ENCODE results near the gene CA10. TPM values are rescaled to one million over a fixed set of nuclear protein-coding genes. Genes with fewer than 3 reads are reported as not detected.

CA10 gene
- total and polyA plus RNA-seq, 9 of the 15 experiments (the other 6 are each of a cell fraction or from before 2014, with no cell fraction given): not detected

GRCh38 chr17:51845776-51846175 lies 312.7 kb downstream of the CA10 start:
- POLR2A ChIA-PET: no interaction called here
- no peak for FAIRE-seq
- no peak for TF ChIP-seq SIN3A (IDR thresholded peaks at IDR 0.05; ENCODE audit: borderline replicate concordance in 2 of 2, control insufficient read depth in 1 of 2, low read depth in 2 of 2, low read length in 2 of 2)
- TF ChIP-seq ZNF217 (CRISPR knock-in tag; IDR thresholded peaks at IDR 0.05): no peak
- TF ChIP-seq MCM2 (IDR thresholded peaks at IDR 0.05; ENCODE audit: low read depth): no peak
- TF ChIP-seq NCOA1 (IDR thresholded peaks at IDR 0.05; ENCODE audit: low read depth): no peak
- no peak for TF ChIP-seq RBM39 (optimal IDR thresholded peaks at IDR 0.05; ENCODE audit: low read depth, low read length)
- no peak for TF ChIP-seq CREM (IDR thresholded peaks at IDR 0.05; ENCODE audit: low read depth)
- TF ChIP-seq, protein P1, sequence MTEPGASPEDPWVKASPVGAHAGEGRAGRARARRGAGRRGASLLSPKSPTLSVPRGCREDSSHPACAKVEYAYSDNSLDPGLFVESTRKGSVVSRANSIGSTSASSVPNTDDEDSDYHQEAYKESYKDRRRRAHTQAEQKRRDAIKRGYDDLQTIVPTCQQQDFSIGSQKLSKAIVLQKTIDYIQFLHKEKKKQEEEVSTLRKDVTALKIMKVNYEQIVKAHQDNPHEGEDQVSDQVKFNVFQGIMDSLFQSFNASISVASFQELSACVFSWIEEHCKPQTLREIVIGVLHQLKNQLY (CRISPR knock-in tag; conservative IDR thresholded peaks at IDR 0.05): no peak
- TF ChIP-seq ZFP36 (IDR thresholded peaks at IDR 0.05; ENCODE audit: low read depth, low read length, partially characterized antibody): no peak
- TF ChIP-seq HMGN3 (IDR thresholded peaks at IDR 0.05; ENCODE audit: borderline replicate concordance, extremely low read depth, insufficient read length, low read depth, low read length): no peak
- TF ChIP-seq CBX5 (IDR thresholded peaks at IDR 0.05; ENCODE audit: borderline replicate concordance, low read depth): no peak
- TF ChIP-seq E2F6 (IDR thresholded peaks at IDR 0.05; ENCODE audit: borderline replicate concordance in 1 of 2, extremely low read depth in 1 of 2, insufficient read depth in 1 of 2, insufficient read length in 1 of 2, low read depth in 1 of 2, low read length in 1 of 2, poor library complexity in 1 of 2, severe bottlenecking in 1 of 2): no peak
- TF ChIP-seq CHCHD3 (CRISPR knock-in tag; IDR thresholded peaks at IDR 0.05): no peak
- intact Hi-C loops (cut with micrococcal nuclease): no loop called here
- Histone ChIP-seq H3K9ac (ENCODE audit: insufficient read depth in 1 of 2, low read depth in 2 of 2, low read length in 2 of 2) (no peak overlapping the region), H3K4me1 (replicated peaks in 1 of 2; ENCODE audit: control insufficient read depth in 2 of 2, insufficient read depth in 2 of 2, low read length in 2 of 2) (no peaks in the 10 kb centered on the region), H3K27ac (ENCODE audit: extremely low read depth, low read depth, low read length) (no peak overlapping the region), H3K79me2 (ENCODE audit: control insufficient read depth, insufficient read depth, low read length) (no peaks in the 10 kb centered on the region), H3K9me3 (replicated peaks; ENCODE audit: control insufficient read depth, insufficient read depth, low read depth, low read length) (no peaks in the 10 kb centered on the region), H3K36me3 (ENCODE audit: control insufficient read depth, insufficient read depth, low read length) (no peaks in the 10 kb centered on the region), H3K4me2 (ENCODE audit: insufficient read depth, low read length) (no peak overlapping the region), H2AFZ (ENCODE audit: low read depth, low read length) (no peak overlapping the region), H3K27me3 (ENCODE audit: control insufficient read depth in 2 of 2, insufficient read depth in 2 of 2, low read length in 2 of 2) (no peaks in the 10 kb centered on the region), H4K20me1 (replicated peaks; ENCODE audit: control insufficient read depth, insufficient read depth, low read length) (no peaks in the 10 kb centered on the region), H3K9me1 (ENCODE audit: control insufficient read depth, insufficient read depth, low read length) (no peaks in the 10 kb centered on the region), H3K4me3 (no peak overlapping the region)
- CTCF ChIA-PET (ENCODE audit: low intra/inter-chr PET ratio): no interaction called here
- WGBS (ENCODE audit: insufficient coverage, low coverage, missing lambda C conversion rate): 0% methylated on average over 3 of the region's 3 CpGs
- in situ Hi-C loops (cut with MboI): no loop called here
- no peak for ATAC-seq
- BruUV-seq (replicated peaks): no TSS peak
- no peak for DNase-seq (ENCODE audit: extremely low read depth in 1 of 4, low spot score in 3 of 4)

Data from K562 (cell line).